HEK293 (cell line): ENCODE results near the gene ZBTB20.

ENCODE experiments used
- CTCF ChIA-PET: fragments of 350-600 bp; formaldehyde crosslinking; extraction: SDS; loops from one replicate; lab custom pipeline; 2021; ENCODE audit warnings: antibody characterized with exemption; lab: Yijun Ruan, JAX
- POLR2A ChIA-PET: fragments of 300-600 bp; formaldehyde crosslinking; extraction: SDS; loops from one replicate; lab custom pipeline; 2020; ENCODE audit warnings: antibody characterized with exemption, inconsistent platforms; lab: Yijun Ruan, JAX
- H3K27ac ChIP-seq: fragments of 200-500 bp; sonication (Bioruptor generic); 2 replicates; pipeline ENCODE4 v1.5.1; 2014; ENCODE audit warnings: low read depth, low read length, control low read depth, inconsistent platforms; ENCODE audit errors: extremely low read depth
- H3K36me3 ChIP-seq, 2 experiments: fragments of 200-500 bp in 1 of 2; sonication (Bioruptor generic) in 1 of 2; 1 replicate in 1 of 2; 2 replicates in 1 of 2; pipeline ENCODE4 v1.5.1; 2014 to 2017; ENCODE audit warnings: inconsistent platforms in 2 of 2, low read length in 2 of 2; ENCODE audit not compliant: control insufficient read depth in 2 of 2, insufficient read depth in 1 of 2
- H3K4me1 ChIP-seq: fragments of 200-500 bp; sonication (Bioruptor generic); 2 replicates; pipeline ENCODE4 v1.5.1; 2014; ENCODE audit warnings: mild to moderate bottlenecking, low read length, inconsistent platforms; ENCODE audit not compliant: control insufficient read depth, insufficient read depth
- H3K4me3 ChIP-seq: 2 replicates; pipeline ENCODE4 v1.5.1; 2011; ENCODE audit warnings: low read depth, mild to moderate bottlenecking, control low read depth, low read length, moderate library complexity
- H3K9me3 ChIP-seq: fragments of 200-500 bp; sonication (Bioruptor generic); 2 replicates; pipeline ENCODE4 v1.5.1; 2014; ENCODE audit warnings: low read depth, low read length, inconsistent platforms; ENCODE audit not compliant: control insufficient read depth, insufficient read depth
- GFI1B ChIP-seq: fragments of 450-650 bp; formaldehyde crosslinking; IDR thresholded peaks from 2 replicates; pipeline ENCODE4 v1.5.1; 2016; ENCODE audit warnings: missing biosample characterization, missing genetic modification characterization
- GLIS1 ChIP-seq: fragments of 450-650 bp; formaldehyde crosslinking; IDR thresholded peaks from 2 replicates; pipeline ENCODE4 v1.5.1; 2016; ENCODE audit warnings: missing biosample characterization, missing genetic modification characterization
- GLIS2 ChIP-seq: fragments of 450-650 bp; formaldehyde crosslinking; IDR thresholded peaks from 2 replicates; pipeline ENCODE4 v1.5.1; 2016; ENCODE audit warnings: missing biosample characterization, missing genetic modification characterization
- HOXD13 ChIP-seq: sonication (generic); formaldehyde crosslinking; IDR thresholded peaks from 2 replicates; pipeline ENCODE4 v1.8.0; 2022; ENCODE audit warnings: missing genetic modification reagents, borderline replicate concordance
- OSR2 ChIP-seq: fragments of 450-650 bp; formaldehyde crosslinking; IDR thresholded peaks from 2 replicates; pipeline ENCODE4 v1.5.1; 2016; ENCODE audit warnings: missing biosample characterization, missing genetic modification characterization
- SP2 ChIP-seq: fragments of 450-650 bp; formaldehyde crosslinking; IDR thresholded peaks from 2 replicates; pipeline ENCODE4 v1.5.1; 2016; ENCODE audit warnings: missing biosample characterization, missing genetic modification characterization
- YY2 ChIP-seq: fragments of 450-650 bp; formaldehyde crosslinking; IDR thresholded peaks from 2 replicates; pipeline ENCODE4 v1.5.1; 2016; ENCODE audit warnings: missing biosample characterization, missing genetic modification characterization
- ZIC2 ChIP-seq: fragments of 450-650 bp; formaldehyde crosslinking; IDR thresholded peaks from 2 replicates; pipeline ENCODE4 v1.5.1; 2016; ENCODE audit warnings: missing biosample characterization, missing genetic modification characterization
- ZNF114 ChIP-seq: fragments of 450-650 bp; formaldehyde crosslinking; IDR thresholded peaks from 2 replicates; pipeline ENCODE4 v1.5.0; 2017; ENCODE audit warnings: missing biosample characterization, missing genetic modification characterization
- ZNF302 ChIP-seq: fragments of 450-650 bp; formaldehyde crosslinking; IDR thresholded peaks from 2 replicates; pipeline ENCODE4 v1.5.1; 2016; ENCODE audit warnings: missing biosample characterization, missing genetic modification characterization, low read depth
- ZNF311 ChIP-seq: fragments of 450-650 bp; formaldehyde crosslinking; IDR thresholded peaks from 2 replicates; pipeline ENCODE4 v1.5.1; 2017; ENCODE audit warnings: missing biosample characterization, missing genetic modification characterization, borderline replicate concordance
- ZNF394 ChIP-seq: fragments of 450-650 bp; formaldehyde crosslinking; IDR thresholded peaks from 2 replicates; pipeline ENCODE4 v1.5.1; 2016; ENCODE audit warnings: missing biosample characterization, missing genetic modification characterization, mild to moderate bottlenecking, moderate library complexity, borderline replicate concordance
- ZNF423 ChIP-seq: fragments of 450-650 bp; formaldehyde crosslinking; IDR thresholded peaks from 2 replicates; pipeline ENCODE4 v1.5.1; 2016; ENCODE audit warnings: missing biosample characterization, missing genetic modification characterization
- ZNF514 ChIP-seq: fragments of 450-650 bp; formaldehyde crosslinking; IDR thresholded peaks from 2 replicates; pipeline ENCODE4 v1.5.1; 2016; ENCODE audit warnings: missing biosample characterization, missing genetic modification characterization
- ZNF544 ChIP-seq: fragments of 450-650 bp; formaldehyde crosslinking; IDR thresholded peaks from 2 replicates; pipeline ENCODE4 v1.5.0; 2017; ENCODE audit warnings: missing biosample characterization, missing genetic modification characterization
- ZNF560 ChIP-seq: fragments of 450-650 bp; formaldehyde crosslinking; IDR thresholded peaks from 2 replicates; pipeline ENCODE4 v1.5.1; 2017; ENCODE audit warnings: missing biosample characterization, missing genetic modification characterization, borderline replicate concordance
- ZNF561 ChIP-seq: fragments of 450-650 bp; IDR thresholded peaks from 2 replicates; pipeline ENCODE4 v1.5.1; 2018; ENCODE audit warnings: missing biosample characterization, missing genetic modification characterization, borderline replicate concordance
- ZNF664 ChIP-seq: fragments of 450-650 bp; formaldehyde crosslinking; IDR thresholded peaks from 2 replicates; pipeline ENCODE4 v1.5.1; 2016; ENCODE audit warnings: missing biosample characterization, missing genetic modification characterization
- ZNF707 ChIP-seq: fragments of 450-650 bp; formaldehyde crosslinking; IDR thresholded peaks from 2 replicates; pipeline ENCODE4 v1.5.1; 2016; ENCODE audit warnings: missing biosample characterization, missing genetic modification characterization
- ZNF785 ChIP-seq: fragments of 450-650 bp; formaldehyde crosslinking; IDR thresholded peaks from 2 replicates; pipeline ENCODE4 v1.5.1; 2016; ENCODE audit warnings: missing biosample characterization, missing genetic modification characterization
- ZNF837 ChIP-seq: fragments of 450-650 bp; formaldehyde crosslinking; IDR thresholded peaks from 2 replicates; pipeline ENCODE4 v1.5.1; 2016; ENCODE audit warnings: missing biosample characterization, missing genetic modification characterization
- TF ChIP-seq, protein P1 (sequence below): fragments of 450-650 bp; formaldehyde crosslinking; IDR thresholded peaks from 2 replicates; pipeline ENCODE4 v1.5.1; 2016; ENCODE audit warnings: missing biosample characterization, missing genetic modification characterization
- TF ChIP-seq, protein P2 (sequence below): fragments of 450-650 bp; formaldehyde crosslinking; IDR thresholded peaks from 2 replicates; pipeline ENCODE4 v1.5.1; 2016; ENCODE audit warnings: missing biosample characterization, missing genetic modification characterization
- TF ChIP-seq, protein P3 (sequence below): fragments of 450-650 bp; formaldehyde crosslinking; IDR thresholded peaks from 2 replicates; pipeline ENCODE4 v1.5.1; 2016; ENCODE audit warnings: missing biosample characterization, missing genetic modification characterization, low read depth

Gene ZBTB20

DNA sequence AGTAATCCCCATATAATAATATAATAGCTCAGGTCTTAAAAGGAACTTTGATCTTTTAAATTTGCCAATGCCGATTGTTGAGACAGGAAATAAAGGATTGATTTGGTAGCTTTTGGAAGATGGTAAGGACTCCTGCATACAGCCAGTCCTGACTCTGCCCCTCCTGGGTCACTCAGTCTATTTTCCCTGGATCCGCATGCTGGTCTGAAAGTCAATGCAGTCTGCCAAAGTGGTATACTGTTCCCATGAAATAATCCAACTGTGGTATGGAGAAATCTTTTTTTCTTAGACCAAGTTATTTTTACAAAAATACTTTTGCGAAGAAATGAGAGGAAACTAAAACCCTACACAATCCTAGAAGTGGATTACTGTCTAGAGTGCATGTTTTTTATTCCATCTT, 662.2 kb downstream of the ZBTB20 start:
- Histone ChIP-seq H3K4me3 (no peak overlapping the region), H3K4me1 (no peaks in the 10 kb centered on the region), H3K27ac (no peak overlapping the region), H3K9me3 (no peaks in the 10 kb centered on the region)
- CTCF ChIA-PET, result no interaction called here
- TF ChIP-seq HOXD13 (no peak), ZNF544 (tag by site-specific recombination) (no peak), ZNF561 (no peak), OSR2 (tag by site-specific recombination) (no peak), ZNF707 (tag by site-specific recombination) (no peak), ZNF664 (no peak), ZNF785 (no peak)
- TF ChIP-seq, protein P1, sequence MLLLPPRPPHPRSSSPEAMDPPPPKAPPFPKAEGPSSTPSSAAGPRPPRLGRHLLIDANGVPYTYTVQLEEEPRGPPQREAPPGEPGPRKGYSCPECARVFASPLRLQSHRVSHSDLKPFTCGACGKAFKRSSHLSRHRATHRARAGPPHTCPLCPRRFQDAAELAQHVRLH, result no peak
- TF ChIP-seq, protein P2, sequence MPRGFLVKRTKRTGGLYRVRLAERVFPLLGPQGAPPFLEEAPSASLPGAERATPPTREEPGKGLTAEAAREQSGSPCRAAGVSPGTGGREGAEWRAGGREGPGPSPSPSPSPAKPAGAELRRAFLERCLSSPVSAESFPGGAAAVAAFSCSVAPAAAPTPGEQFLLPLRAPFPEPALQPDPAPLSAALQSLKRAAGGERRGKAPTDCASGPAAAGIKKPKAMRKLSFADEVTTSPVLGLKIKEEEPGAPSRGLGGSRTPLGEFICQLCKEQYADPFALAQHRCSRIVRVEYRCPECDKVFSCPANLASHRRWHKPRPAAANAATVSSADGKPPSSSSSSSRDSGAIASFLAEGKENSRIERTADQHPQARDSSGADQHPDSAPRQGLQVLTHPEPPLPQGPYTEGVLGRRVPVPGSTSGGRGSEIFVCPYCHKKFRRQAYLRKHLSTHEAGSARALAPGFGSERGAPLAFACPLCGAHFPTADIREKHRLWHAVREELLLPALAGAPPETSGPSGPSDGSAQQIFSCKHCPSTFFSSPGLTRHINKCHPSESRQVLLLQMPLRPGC (tag by site-specific recombination), result no peak
- TF ChIP-seq, all 188 proteins: peak for 0
- no peaks in the 10 kb centered on the region for H3K36me3 ChIP-seq
- POLR2A ChIA-PET, result no interaction called here

DNA sequence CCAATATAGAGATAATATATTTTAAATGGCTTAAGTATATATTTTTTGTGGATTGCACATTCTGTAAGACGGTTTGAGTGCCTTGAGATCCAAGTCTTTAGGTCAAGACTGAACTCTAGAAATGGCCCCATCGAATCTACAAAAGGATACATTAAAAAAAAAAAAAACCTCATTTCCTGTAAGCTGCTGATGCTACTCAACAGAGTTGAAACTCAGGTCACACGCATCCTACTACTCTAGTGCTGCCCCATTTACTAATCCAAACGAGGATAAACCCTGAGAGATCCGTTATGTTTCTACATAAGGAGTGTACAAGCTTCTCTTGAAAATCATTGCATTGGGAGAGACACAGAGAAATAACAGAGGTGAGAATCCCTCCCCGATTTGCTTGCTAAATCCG, 666.0 kb downstream of the ZBTB20 start:
- CTCF ChIA-PET, result no interaction called here
- no peak overlapping the region for H3K4me3 ChIP-seq

DNA sequence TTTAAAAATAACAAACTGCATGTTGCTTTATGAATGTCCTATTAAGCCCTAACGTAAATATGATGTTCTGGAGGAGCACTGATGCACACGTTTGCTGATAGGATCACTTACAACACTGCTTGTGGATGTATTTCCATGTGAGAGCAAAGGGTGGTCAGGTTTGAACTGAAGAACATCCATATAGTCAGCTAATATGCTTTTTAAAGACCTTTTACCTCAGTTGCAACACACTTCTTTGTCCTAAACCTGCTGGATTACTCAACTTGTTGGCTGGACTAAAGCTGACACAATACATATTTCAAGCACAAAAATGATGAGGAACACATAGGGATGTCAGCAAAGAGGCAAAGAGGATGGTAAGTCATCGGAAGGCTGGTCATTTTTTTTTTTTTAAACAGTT, 666.6 kb downstream of the ZBTB20 start:
- Histone ChIP-seq H3K4me1 (no peaks in the 10 kb centered on the region), H3K4me3 (no peak overlapping the region), H3K9me3 (no peaks in the 10 kb centered on the region), H3K36me3 (no peaks in the 10 kb centered on the region), H3K27ac (no peak overlapping the region)
- TF ChIP-seq YY2 (tag by site-specific recombination), result no peak
- TF ChIP-seq ZNF114 (tag by site-specific recombination), result no peak
- no peak for TF ChIP-seq ZNF394 (tag by site-specific recombination)
- no peak for TF ChIP-seq GFI1B
- no peak for TF ChIP-seq ZNF423 (tag by site-specific recombination)
- TF ChIP-seq, protein P3, sequence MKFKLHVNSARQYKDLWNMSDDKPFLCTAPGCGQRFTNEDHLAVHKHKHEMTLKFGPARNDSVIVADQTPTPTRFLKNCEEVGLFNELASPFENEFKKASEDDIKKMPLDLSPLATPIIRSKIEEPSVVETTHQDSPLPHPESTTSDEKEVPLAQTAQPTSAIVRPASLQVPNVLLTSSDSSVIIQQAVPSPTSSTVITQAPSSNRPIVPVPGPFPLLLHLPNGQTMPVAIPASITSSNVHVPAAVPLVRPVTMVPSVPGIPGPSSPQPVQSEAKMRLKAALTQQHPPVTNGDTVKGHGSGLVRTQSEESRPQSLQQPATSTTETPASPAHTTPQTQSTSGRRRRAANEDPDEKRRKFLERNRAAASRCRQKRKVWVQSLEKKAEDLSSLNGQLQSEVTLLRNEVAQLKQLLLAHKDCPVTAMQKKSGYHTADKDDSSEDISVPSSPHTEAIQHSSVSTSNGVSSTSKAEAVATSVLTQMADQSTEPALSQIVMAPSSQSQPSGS (tag by site-specific recombination), result no peak
- CTCF ChIA-PET, result no interaction called here
- POLR2A ChIA-PET, result no interaction called here

More for the DNA sequence above, 666.0 kb downstream of the ZBTB20 start:
- H3K27ac ChIP-seq, result no peak overlapping the region
- H3K9me3 ChIP-seq, result no peaks in the 10 kb centered on the region
- POLR2A ChIA-PET, result no interaction called here
- TF ChIP-seq ZNF837, result no peak
- no peak for TF ChIP-seq SP2
- no peak for TF ChIP-seq GLIS1 (tag by site-specific recombination)
- no peak for TF ChIP-seq ZNF302 (tag by site-specific recombination)
- no peak for TF ChIP-seq ZNF560 (tag by site-specific recombination)
- TF ChIP-seq ZNF514 (tag by site-specific recombination), result no peak
- no peak for TF ChIP-seq ZIC2
- TF ChIP-seq GLIS2, result no peak
- TF ChIP-seq ZNF311 (tag by site-specific recombination), result no peak
- TF ChIP-seq ZNF785, result no peak
- H3K36me3 ChIP-seq, result no peaks in the 10 kb centered on the region
- H3K4me1 ChIP-seq, result no peaks in the 10 kb centered on the region
